SU-DHL-6 (cell line): ENCODE measurements around the gene PPP1R9B.

Experiments
- H2AFZ ChIP-seq: fragments of 200-600 bp; sonication (generic); 2 replicates; pipeline ENCODE4 v1.6.1; 2014; ENCODE audit warnings: low read depth, mild to moderate bottlenecking, moderate library complexity, mixed read lengths, antibody characterized with exemption, low read length; ENCODE audit not compliant: severe bottlenecking
- H3F3A ChIP-seq: fragments of 200-600 bp; shearing (Covaris generic); 2 replicates; pipeline ENCODE4 v1.6.0; 2016; ENCODE audit warnings: antibody characterized with exemption, mild to moderate bottlenecking; ENCODE audit not compliant: insufficient read depth
- H3K27ac ChIP-seq: fragments of 200-600 bp; sonication (generic); 2 replicates; pipeline ENCODE4 v1.5.1; 2016; ENCODE audit warnings: low read depth, mild to moderate bottlenecking, low read length, moderate library complexity, mixed read lengths
- H3K27me3 ChIP-seq: fragments of 200-600 bp; sonication (generic), shearing (Covaris generic); 2 replicates; pipeline ENCODE4 v1.6.0; 2014; ENCODE audit warnings: mild to moderate bottlenecking, low read length
- H3K36me3 ChIP-seq: fragments of 200-600 bp; sonication (generic); 2 replicates; pipeline ENCODE4 v1.6.1; 2014; ENCODE audit warnings: mild to moderate bottlenecking, low read length, mixed read lengths
- H3K4me2 ChIP-seq: fragments of 300-600, 200-600 bp; shearing (Covaris generic), sonication (generic); 2 replicates; pipeline ENCODE4 v1.6.0; 2014; ENCODE audit warnings: low read length, low read depth, mild to moderate bottlenecking; ENCODE audit not compliant: poor library complexity, severe bottlenecking
- H3K4me3 ChIP-seq: fragments of 200-600 bp; sonication (generic); 2 replicates; pipeline ENCODE4 v1.5.1; 2014; ENCODE audit warnings: antibody characterized with exemption, low read length, mild to moderate bottlenecking, mixed read lengths; ENCODE audit not compliant: insufficient read depth, poor library complexity, severe bottlenecking
- H3K79me2 ChIP-seq: fragments of 200-600 bp; sonication (generic); 2 replicates; pipeline ENCODE4 v1.6.1; 2014; ENCODE audit warnings: mild to moderate bottlenecking, low read length, moderate library complexity; ENCODE audit not compliant: insufficient read depth
- H3K9ac ChIP-seq: fragments of 200-600 bp; sonication (generic); 2 replicates; pipeline ENCODE4 v1.7.0; 2014; ENCODE audit warnings: mild to moderate bottlenecking, low read length
- H3K9me2 ChIP-seq: fragments of 200-600 bp; sonication (generic); replicated peaks from 2 replicates; pipeline ENCODE4 v1.6.1; 2014; ENCODE audit warnings: low read length; ENCODE audit not compliant: insufficient read depth
- H3K9me3 ChIP-seq: fragments of 200-600 bp; sonication (generic); 2 replicates; pipeline ENCODE4 v1.6.1; 2014; ENCODE audit warnings: low read length, mixed read lengths; ENCODE audit not compliant: insufficient read depth
- H4K20me1 ChIP-seq: fragments of 200-600 bp; sonication (generic); 2 replicates; pipeline ENCODE4 v1.6.1; 2014; ENCODE audit warnings: low read depth, mild to moderate bottlenecking, antibody characterized with exemption, low read length, moderate library complexity, mixed read lengths
- CTCF ChIP-seq: fragments of 200-600 bp; sonication (generic); IDR thresholded peaks from one replicate; pipeline ENCODE4 v1.5.1; 2017; ENCODE audit warnings: antibody characterized with exemption, mild to moderate bottlenecking, low read length, moderate library complexity; ENCODE audit not compliant: insufficient read depth, poor library complexity, severe bottlenecking
- EZH2phosphoT487 ChIP-seq: fragments of 200-600 bp; sonication (generic), shearing (Covaris generic); conservative IDR thresholded peaks from 2 replicates; pipeline ENCODE4 v1.6.1; 2018; ENCODE audit warnings: mild to moderate bottlenecking, antibody characterized with exemption, low read length, moderate library complexity, mixed read lengths

Gene PPP1R9B

GRCh38 chr17:50165867-50166517 lies 15.5 kb upstream of the PPP1R9B start, which contains the start of gene SGCA:
Gene SGCA (plus strand): TSS chr17:50166005. CDS start chr17:50166041, 36 bp downstream.
- no peak within 1 kb of the TSS for H3K4me3 ChIP-seq
- H3K79me2 ChIP-seq, result no peaks in the 10 kb centered on the region
- H3K4me2 ChIP-seq, result no peak within 1 kb of the TSS
- H3K36me3 ChIP-seq, result no peaks in the 10 kb centered on the region
- no peak within 1 kb of the TSS for H3K9ac ChIP-seq
- H3K9me3 ChIP-seq, result no peaks in the 10 kb centered on the region
- H3K27me3 ChIP-seq, result no peaks in the 10 kb centered on the region
- no peak for TF ChIP-seq EZH2phosphoT487
- no peaks in the 10 kb centered on the region for H3F3A ChIP-seq
- H4K20me1 ChIP-seq, result no peaks in the 10 kb centered on the region
- H3K27ac ChIP-seq, result no peak within 1 kb of the TSS
- no peaks in the 10 kb centered on the region for H3K9me2 ChIP-seq
- H2AFZ ChIP-seq, result no peak within 1 kb of the TSS

DNA sequence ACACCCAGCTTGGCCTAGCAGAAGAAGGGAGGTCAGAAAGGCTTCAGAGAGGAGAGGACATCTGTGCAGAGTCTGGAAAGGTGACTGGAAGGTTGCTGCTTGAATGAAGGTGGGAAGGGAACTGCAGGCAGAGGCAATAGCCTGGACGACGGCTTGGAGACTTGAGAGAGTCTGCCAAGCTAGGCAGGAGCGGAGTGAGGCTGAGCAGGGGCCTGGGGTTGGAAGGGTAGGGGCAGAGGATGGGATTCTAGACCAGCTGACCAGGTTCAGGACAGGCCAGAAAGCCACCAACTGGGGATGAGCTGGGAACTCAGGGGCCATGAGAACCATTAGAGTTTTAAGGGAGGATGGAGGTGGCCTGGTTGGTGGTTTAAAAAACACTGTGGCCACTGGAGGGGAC lies 15.0 kb upstream of the PPP1R9B start:
- no peak for TF ChIP-seq EZH2phosphoT487
- TF ChIP-seq CTCF, result no peak

DNA sequence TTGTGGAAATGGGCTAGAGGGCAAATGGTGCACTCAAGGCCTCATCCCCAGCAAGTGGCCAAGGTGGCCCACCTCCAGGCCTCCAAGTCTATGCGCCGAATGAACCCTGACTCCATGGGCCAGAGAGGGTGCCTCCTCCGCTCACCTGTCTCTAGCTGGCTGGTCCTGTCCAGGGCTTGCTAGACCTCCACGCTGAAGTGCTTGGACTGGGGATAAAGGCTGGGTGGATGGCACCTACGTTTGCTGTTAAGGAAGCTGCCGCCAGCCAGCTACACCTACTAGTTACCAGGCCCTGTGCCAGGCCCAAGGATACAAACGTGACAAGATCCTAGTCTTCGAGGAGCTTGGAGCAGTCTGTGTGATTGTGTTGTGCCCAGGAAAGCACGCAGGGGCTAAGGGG lies 14.6 kb upstream of the PPP1R9B start:
- Histone ChIP-seq H3K27ac (no peak overlapping the region), H3K79me2 (no peaks in the 10 kb centered on the region), H3K9ac (no peak overlapping the region), H2AFZ (no peak overlapping the region), H3K4me3 (no peak overlapping the region), H4K20me1 (no peaks in the 10 kb centered on the region), H3K27me3 (no peaks in the 10 kb centered on the region), H3K9me2 (no peaks in the 10 kb centered on the region), H3K9me3 (no peaks in the 10 kb centered on the region), H3K4me2 (no peak overlapping the region), H3K36me3 (no peaks in the 10 kb centered on the region), H3F3A (no peaks in the 10 kb centered on the region)
- TF ChIP-seq CTCF (no peak), EZH2phosphoT487 (no peak)

More for the DNA sequence above, 15.0 kb upstream of the PPP1R9B start:
- H4K20me1 ChIP-seq, result no peaks in the 10 kb centered on the region
- no peaks in the 10 kb centered on the region for H3K9me2 ChIP-seq
- H2AFZ ChIP-seq, result no peak overlapping the region
- H3K27me3 ChIP-seq, result no peaks in the 10 kb centered on the region
- no peak overlapping the region for H3K27ac ChIP-seq
- H3F3A ChIP-seq, result no peaks in the 10 kb centered on the region
- H3K79me2 ChIP-seq, result no peaks in the 10 kb centered on the region
- no peak overlapping the region for H3K4me2 ChIP-seq
- H3K4me3 ChIP-seq, result no peak overlapping the region
- H3K9ac ChIP-seq, result no peak overlapping the region
- no peaks in the 10 kb centered on the region for H3K36me3 ChIP-seq
- H3K9me3 ChIP-seq, result no peaks in the 10 kb centered on the region

DNA sequence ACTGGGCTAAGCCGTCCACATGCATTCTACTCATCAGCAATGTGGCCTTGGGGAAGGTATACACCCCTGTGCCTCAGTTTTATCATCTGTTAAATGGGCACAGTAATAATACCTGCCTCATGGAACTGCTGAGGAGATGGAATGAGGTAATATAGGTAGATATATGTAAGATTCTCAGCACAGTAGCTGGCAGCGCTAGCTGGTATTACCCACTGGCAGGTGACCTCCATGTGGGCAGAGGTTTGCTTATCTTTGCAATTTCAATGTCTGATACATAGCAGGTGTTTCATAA lies 14.2 kb upstream of the PPP1R9B start:
- no peaks in the 10 kb centered on the region for H3F3A ChIP-seq
- H3K36me3 ChIP-seq, result no peaks in the 10 kb centered on the region
- H3K9ac ChIP-seq, result no peak overlapping the region
- no peaks in the 10 kb centered on the region for H4K20me1 ChIP-seq
- H3K4me3 ChIP-seq, result no peak overlapping the region
- H3K9me3 ChIP-seq, result no peaks in the 10 kb centered on the region
- no peaks in the 10 kb centered on the region for H3K79me2 ChIP-seq
- H3K9me2 ChIP-seq, result no peaks in the 10 kb centered on the region
- no peak overlapping the region for H3K4me2 ChIP-seq
- TF ChIP-seq EZH2phosphoT487 (no peak), CTCF (no peak)
- H3K27me3 ChIP-seq, result no peaks in the 10 kb centered on the region
- no peak overlapping the region for H3K27ac ChIP-seq
- H2AFZ ChIP-seq, result no peak overlapping the region
